ENCODE data around the gene ADAMTSL3.

DNA sequence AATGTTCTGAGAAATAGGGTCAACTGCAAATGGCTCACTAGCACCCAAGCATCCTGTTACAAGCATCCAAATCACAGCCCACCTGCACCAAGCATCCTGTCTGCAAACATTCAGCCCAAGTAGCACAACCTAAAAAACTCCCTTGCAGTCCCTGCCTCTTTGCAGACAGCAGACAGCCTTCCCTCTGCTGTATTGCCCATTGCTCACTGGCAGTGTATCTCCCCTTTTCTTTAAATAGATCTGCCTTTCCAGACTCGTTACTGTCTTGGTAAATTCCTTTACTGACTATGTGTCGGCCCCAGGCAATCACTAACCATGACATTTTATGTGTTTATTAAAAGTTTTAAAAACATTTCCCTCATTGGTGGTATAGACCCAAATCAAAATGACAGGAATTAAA lies 155.4 kb downstream of the ADAMTSL3 start:
- TF ChIP-seq, protein P1, sequence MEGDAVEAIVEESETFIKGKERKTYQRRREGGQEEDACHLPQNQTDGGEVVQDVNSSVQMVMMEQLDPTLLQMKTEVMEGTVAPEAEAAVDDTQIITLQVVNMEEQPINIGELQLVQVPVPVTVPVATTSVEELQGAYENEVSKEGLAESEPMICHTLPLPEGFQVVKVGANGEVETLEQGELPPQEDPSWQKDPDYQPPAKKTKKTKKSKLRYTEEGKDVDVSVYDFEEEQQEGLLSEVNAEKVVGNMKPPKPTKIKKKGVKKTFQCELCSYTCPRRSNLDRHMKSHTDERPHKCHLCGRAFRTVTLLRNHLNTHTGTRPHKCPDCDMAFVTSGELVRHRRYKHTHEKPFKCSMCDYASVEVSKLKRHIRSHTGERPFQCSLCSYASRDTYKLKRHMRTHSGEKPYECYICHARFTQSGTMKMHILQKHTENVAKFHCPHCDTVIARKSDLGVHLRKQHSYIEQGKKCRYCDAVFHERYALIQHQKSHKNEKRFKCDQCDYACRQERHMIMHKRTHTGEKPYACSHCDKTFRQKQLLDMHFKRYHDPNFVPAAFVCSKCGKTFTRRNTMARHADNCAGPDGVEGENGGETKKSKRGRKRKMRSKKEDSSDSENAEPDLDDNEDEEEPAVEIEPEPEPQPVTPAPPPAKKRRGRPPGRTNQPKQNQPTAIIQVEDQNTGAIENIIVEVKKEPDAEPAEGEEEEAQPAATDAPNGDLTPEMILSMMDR (IDR thresholded peaks at IDR 0.05): no peak
- no peak for TF ChIP-seq POLR2A (IDR thresholded peaks at IDR 0.05)
